Naive B cell (primary cell): Measurements from ENCODE around the gene PJA1. TPM values are rescaled to one million over a fixed set of nuclear protein-coding genes. Genes with fewer than 3 reads are reported as not detected.

ENCODE experiments used
- ATAC-seq, 2 donors: fragments of 150-1000 bp; cut with Tn5 transposase; 2 replicates each; pipeline ENCODE4 v1.10.0; 2021; ENCODE audit warnings: low read depth in 2 of 2, mild to moderate bottlenecking in 2 of 2, moderate library complexity in 2 of 2
- DNase-seq: peaks from one replicate; pipeline ENCODE4 v3.0.0; 2022
- H3K27ac Mint-ChIP-seq, 6 donors: one replicate each; pipeline ENCODE4 v1.8.0; 2020 to 2022; ENCODE audit warnings: mild to moderate bottlenecking in 6 of 6, mixed read lengths in 6 of 6, moderate library complexity in 5 of 6, inconsistent platforms in 2 of 6
- H3K27me3 Mint-ChIP-seq, 3 donors: one replicate each; pipeline ENCODE4 v1.8.0; 2021 to 2022; ENCODE audit warnings: mixed read lengths in 3 of 3, mild to moderate bottlenecking in 1 of 3
- H3K36me3 Mint-ChIP-seq, 2 donors: one replicate each; pipeline ENCODE4 v1.8.0; 2020 to 2022; ENCODE audit warnings: mixed read lengths in 2 of 2, inconsistent platforms in 1 of 2, mild to moderate bottlenecking in 1 of 2
- H3K4me1 Mint-ChIP-seq, 3 donors: one replicate each; pipeline ENCODE4 v1.8.0; 2020 to 2022; ENCODE audit warnings: mixed read lengths in 3 of 3, inconsistent platforms in 1 of 3, mild to moderate bottlenecking in 1 of 3, moderate library complexity in 1 of 3
- H3K4me3 Mint-ChIP-seq, 8 donors: one replicate each; pipeline ENCODE4 v1.8.0; 2020 to 2022; ENCODE audit warnings: mild to moderate bottlenecking in 8 of 8, mixed read lengths in 8 of 8, moderate library complexity in 8 of 8, inconsistent platforms in 2 of 8
- H3K9me3 Mint-ChIP-seq, 7 donors: one replicate each; pipeline ENCODE4 v1.8.0; 2020 to 2022; ENCODE audit warnings: mixed read lengths in 7 of 7, mild to moderate bottlenecking in 5 of 7, inconsistent platforms in 2 of 7, moderate library complexity in 1 of 7
- polyA plus RNA-seq, 6 donors: library from polyadenylated mRNA; unstranded; fragments of 300-500 nt; fragmentation: Illumina TruSeq; gene quantifications; one replicate each; pipeline ENCODE4 v1.2.3, GENCODE V29; 2021; ENCODE audit warnings: low read depth in 6 of 6

PJA1 gene
- polyA plus RNA-seq, 6 donors from 2014 or later = 23.7 to 54.2 (median 39.2) TPM

- Mint-ChIP-seq H3K27ac (no peak overlapping the region), H3K4me3 (peak overlapping the region in 1 of 8 donors; percentile 15), H3K9me3 (no peaks in the 10 kb centered on the region), H3K27me3 (peaks cover 18 to 66% (median 44%) of the 10 kb centered on the region in 3 donors), H3K36me3 (no peaks in the 10 kb centered on the region), H3K4me1 (no peaks in the 10 kb centered on the region)
- DNase-seq (no peak), ATAC-seq (no peak)
Measured at GRCh38 chrX:69130439-69130838, 34.8 kb downstream of the PJA1 start.

GRCh38 chrX:69128588-69128987 is 36.7 kb downstream of the PJA1 start:
- no peaks in the 10 kb centered on the region for H3K9me3 Mint-ChIP-seq
- DNase-seq (no peak), ATAC-seq (no peak)
- H3K27ac Mint-ChIP-seq = no peak overlapping the region
- H3K4me1 Mint-ChIP-seq = no peaks in the 10 kb centered on the region
- H3K4me3 Mint-ChIP-seq = no peak overlapping the region
- H3K36me3 Mint-ChIP-seq = no peaks in the 10 kb centered on the region
- H3K27me3 Mint-ChIP-seq = peaks cover 12 to 50% (median 33%) of the 10 kb centered on the region in 3 donors

GRCh38 chrX:69127466-69127865 is 37.8 kb downstream of the PJA1 start:
- DNase-seq (no peak), ATAC-seq (no peak)
- no peaks in the 10 kb centered on the region for H3K36me3 Mint-ChIP-seq
- no peak overlapping the region for H3K27ac Mint-ChIP-seq
- H3K27me3 Mint-ChIP-seq = peaks cover 12 to 41% (median 27%) of the 10 kb centered on the region in 3 donors
- H3K4me3 Mint-ChIP-seq = no peak overlapping the region
- no peaks in the 10 kb centered on the region for H3K4me1 Mint-ChIP-seq
- peaks cover 0 to 1% (median 0%) of the 10 kb centered on the region in 7 donors for H3K9me3 Mint-ChIP-seq

- Mint-ChIP-seq H3K4me3 (no peak overlapping the region), H3K9me3 (peaks cover 0 to 1% (median 0%) of the 10 kb centered on the region in 7 donors), H3K36me3 (no peaks in the 10 kb centered on the region), H3K27me3 (peaks cover 12 to 40% (median 22%) of the 10 kb centered on the region in 3 donors), H3K4me1 (no peaks in the 10 kb centered on the region), H3K27ac (no peak overlapping the region)
- no peak for DNase-seq
- ATAC-seq = no peak
Measured at GRCh38 chrX:69126642-69127041, 38.6 kb downstream of the PJA1 start.

GRCh38 chrX:69125094-69125493 is 40.2 kb downstream of the PJA1 start:
- H3K4me3 Mint-ChIP-seq = no peak overlapping the region
- ATAC-seq (no peak), DNase-seq (no peak)
- H3K36me3 Mint-ChIP-seq = no peaks in the 10 kb centered on the region
- peaks cover 0 to 1% (median 0%) of the 10 kb centered on the region in 7 donors for H3K9me3 Mint-ChIP-seq
- no peaks in the 10 kb centered on the region for H3K4me1 Mint-ChIP-seq
- H3K27ac Mint-ChIP-seq = no peak overlapping the region
- H3K27me3 Mint-ChIP-seq = peaks cover 11 to 25% (median 12%) of the 10 kb centered on the region in 3 donors

GRCh38 chrX:69124108-69124507 is 41.1 kb downstream of the PJA1 start:
- Mint-ChIP-seq H3K36me3 (no peaks in the 10 kb centered on the region), H3K9me3 (peaks cover 0 to 1% (median 0%) of the 10 kb centered on the region in 7 donors), H3K27ac (peak overlapping the region in 1 of 6 donors; percentile 87), H3K4me1 (no peaks in the 10 kb centered on the region), H3K4me3 (no peak overlapping the region), H3K27me3 (peaks cover 7 to 21% (median 12%) of the 10 kb centered on the region in 3 donors)
- no peak for DNase-seq
- ATAC-seq = no peak

- H3K9me3 Mint-ChIP-seq = peaks cover 0 to 1% (median 0%) of the 10 kb centered on the region in 7 donors
- no peaks in the 10 kb centered on the region for H3K4me1 Mint-ChIP-seq
- ATAC-seq = no peak
- DNase-seq = no peak
- no peak overlapping the region for H3K27ac Mint-ChIP-seq
- H3K36me3 Mint-ChIP-seq = no peaks in the 10 kb centered on the region
- H3K27me3 Mint-ChIP-seq = peaks cover 7 to 19% (median 12%) of the 10 kb centered on the region in 3 donors
- peak overlapping the region in 1 of 8 donors; percentile 35 for H3K4me3 Mint-ChIP-seq
Measured at GRCh38 chrX:69123481-69123880, 41.8 kb downstream of the PJA1 start.

GRCh38 chrX:69121321-69122000 is 43.8 kb downstream of the PJA1 start:
- H3K36me3 Mint-ChIP-seq = no peaks in the 10 kb centered on the region
- H3K4me1 Mint-ChIP-seq = no peaks in the 10 kb centered on the region
- H3K4me3 Mint-ChIP-seq = no peak overlapping the region
- DNase-seq (no peak), ATAC-seq (no peak)
- peaks cover 0 to 7% (median 0%) of the 10 kb centered on the region in 3 donors for H3K27me3 Mint-ChIP-seq
- H3K27ac Mint-ChIP-seq = no peak overlapping the region
- H3K9me3 Mint-ChIP-seq = peaks cover 0 to 1% (median 0%) of the 10 kb centered on the region in 7 donors

GRCh38 chrX:69120476-69120875 is 44.8 kb downstream of the PJA1 start:
- Mint-ChIP-seq H3K9me3 (peaks cover 0 to 1% (median 0%) of the 10 kb centered on the region in 7 donors), H3K36me3 (no peaks in the 10 kb centered on the region), H3K4me3 (no peak overlapping the region), H3K27me3 (peaks cover 0 to 7% (median 0%) of the 10 kb centered on the region in 3 donors), H3K27ac (no peak overlapping the region), H3K4me1 (no peaks in the 10 kb centered on the region)
- DNase-seq (no peak), ATAC-seq (no peak)

- peaks cover 0 to 1% (median 0%) of the 10 kb centered on the region in 7 donors for H3K9me3 Mint-ChIP-seq
- H3K36me3 Mint-ChIP-seq = no peaks in the 10 kb centered on the region
- no peak for ATAC-seq
Measured at GRCh38 chrX:69119122-69119521, 46.1 kb downstream of the PJA1 start.

GRCh38 chrX:69117876-69118526 is 47.3 kb downstream of the PJA1 start:
- Mint-ChIP-seq H3K9me3 (peaks cover 0 to 1% (median 0%) of the 10 kb centered on the region in 7 donors), H3K36me3 (no peaks in the 10 kb centered on the region), H3K27me3 (peaks cover 0 to 7% (median 0%) of the 10 kb centered on the region in 3 donors), H3K4me3 (no peak overlapping the region), H3K27ac (peak overlapping the region in 1 of 6 donors; percentile 59), H3K4me1 (no peaks in the 10 kb centered on the region)
- DNase-seq (no peak), ATAC-seq (no peak)

More at GRCh38 chrX:69119122-69119521, 46.1 kb downstream of the PJA1 start:
- Mint-ChIP-seq H3K4me3 (no peak overlapping the region), H3K27ac (no peak overlapping the region), H3K4me1 (no peaks in the 10 kb centered on the region), H3K27me3 (peaks cover 0 to 7% (median 0%) of the 10 kb centered on the region in 3 donors)
- DNase-seq = no peak

- no peak for ATAC-seq
- no peak for DNase-seq
- no peaks in the 10 kb centered on the region for H3K9me3 Mint-ChIP-seq
- no peaks in the 10 kb centered on the region for H3K27me3 Mint-ChIP-seq
- no peaks in the 10 kb centered on the region for H3K4me1 Mint-ChIP-seq
- H3K36me3 Mint-ChIP-seq = no peaks in the 10 kb centered on the region
- no peak overlapping the region for H3K27ac Mint-ChIP-seq
- no peak overlapping the region for H3K4me3 Mint-ChIP-seq
Measured at GRCh38 chrX:69116077-69116476, 49.2 kb downstream of the PJA1 start.

GRCh38 chrX:69113723-69114122 is 51.5 kb downstream of the PJA1 start:
- ATAC-seq = no peak
- no peak for DNase-seq
- Mint-ChIP-seq H3K27me3 (peaks cover 0 to 8% (median 0%) of the 10 kb centered on the region in 3 donors), H3K27ac (peak overlapping the region in 1 of 6 donors; percentile 69), H3K36me3 (no peaks in the 10 kb centered on the region), H3K9me3 (no peaks in the 10 kb centered on the region), H3K4me3 (no peak overlapping the region), H3K4me1 (no peaks in the 10 kb centered on the region)
